Immature natural killer cell (primary cell): ENCODE data around the gene YES1. TPM values are rescaled to one million over a fixed set of nuclear protein-coding genes. Genes with fewer than 3 reads are reported as not detected.

Experiments
- DNase-seq, 3 donors: peaks; one replicate each; pipeline ENCODE4 v3.0.0; 2022; ENCODE audit warnings: mixed read lengths in 1 of 3
- H3K27ac Mint-ChIP-seq, 6 donors: one replicate each; pipeline ENCODE4 v1.8.0; 2020; ENCODE audit warnings: mixed read lengths in 6 of 6, mild to moderate bottlenecking in 5 of 6, inconsistent platforms in 4 of 6, moderate library complexity in 3 of 6
- H3K27me3 Mint-ChIP-seq, 3 donors: one replicate each; pipeline ENCODE4 v1.8.0; 2020 to 2021; ENCODE audit warnings: low read depth in 3 of 3, mild to moderate bottlenecking in 3 of 3, mixed read lengths in 3 of 3, moderate library complexity in 3 of 3, inconsistent platforms in 1 of 3
- H3K36me3 Mint-ChIP-seq, 3 donors: one replicate each; pipeline ENCODE4 v1.8.0; 2020; ENCODE audit warnings: mixed read lengths in 3 of 3, inconsistent platforms in 2 of 3, mild to moderate bottlenecking in 2 of 3
- H3K4me1 Mint-ChIP-seq, 2 donors: one replicate each; pipeline ENCODE4 v1.8.0; 2020; ENCODE audit warnings: inconsistent platforms in 2 of 2, mild to moderate bottlenecking in 2 of 2, mixed read lengths in 2 of 2, moderate library complexity in 1 of 2
- H3K4me3 Mint-ChIP-seq, 5 donors: one replicate each; pipeline ENCODE4 v1.8.0; 2020; ENCODE audit warnings: mild to moderate bottlenecking in 5 of 5, mixed read lengths in 5 of 5, inconsistent platforms in 3 of 5, moderate library complexity in 3 of 5
- H3K9me3 Mint-ChIP-seq, 6 donors: one replicate each; pipeline ENCODE4 v1.8.0; 2020; ENCODE audit warnings: mild to moderate bottlenecking in 6 of 6, mixed read lengths in 6 of 6, inconsistent platforms in 4 of 6, moderate library complexity in 3 of 6
- polyA plus RNA-seq, 3 donors: library from polyadenylated mRNA; unstranded; fragments of 300-500 nt; fragmentation: Illumina TruSeq; gene quantifications; one replicate each; pipeline ENCODE4 v1.2.3, GENCODE V29; 2021

YES1 gene
- polyA plus RNA-seq, 3 donors from 2014 or later = 2.0 to 11.6 (median 7.0) TPM

DNA sequence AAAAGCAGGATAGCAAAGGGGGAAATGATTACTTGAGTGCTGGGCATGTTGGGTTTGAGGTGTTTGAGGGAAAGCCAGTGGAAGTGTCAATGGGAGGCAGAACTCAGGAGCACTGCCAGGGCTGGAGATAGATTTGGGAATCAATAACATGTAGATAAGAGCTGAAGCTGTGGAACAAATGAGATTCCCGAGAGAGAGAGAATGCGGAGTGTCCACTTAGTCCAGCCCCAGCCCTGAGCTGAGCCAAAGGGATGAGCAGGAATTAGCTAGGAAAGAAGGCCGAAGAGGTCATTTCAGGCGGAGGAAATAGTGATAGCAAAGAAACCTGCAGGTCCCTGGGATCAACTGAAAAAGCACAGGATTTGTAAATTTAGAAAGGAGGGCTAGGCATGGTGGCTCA is 21.2 kb upstream of the YES1 start:
- peaks cover 0 to 2% (median 0%) of the 10 kb centered on the region in 6 donors for H3K9me3 Mint-ChIP-seq
- H3K4me3 Mint-ChIP-seq = no peak overlapping the region
- peaks cover 17 to 18% of the 10 kb centered on the region in 2 donors for H3K4me1 Mint-ChIP-seq
- H3K36me3 Mint-ChIP-seq = no peaks in the 10 kb centered on the region
- no peak for DNase-seq
- no peak overlapping the region for H3K27ac Mint-ChIP-seq
- peaks cover 0 to 4% (median 2%) of the 10 kb centered on the region in 3 donors for H3K27me3 Mint-ChIP-seq

DNA sequence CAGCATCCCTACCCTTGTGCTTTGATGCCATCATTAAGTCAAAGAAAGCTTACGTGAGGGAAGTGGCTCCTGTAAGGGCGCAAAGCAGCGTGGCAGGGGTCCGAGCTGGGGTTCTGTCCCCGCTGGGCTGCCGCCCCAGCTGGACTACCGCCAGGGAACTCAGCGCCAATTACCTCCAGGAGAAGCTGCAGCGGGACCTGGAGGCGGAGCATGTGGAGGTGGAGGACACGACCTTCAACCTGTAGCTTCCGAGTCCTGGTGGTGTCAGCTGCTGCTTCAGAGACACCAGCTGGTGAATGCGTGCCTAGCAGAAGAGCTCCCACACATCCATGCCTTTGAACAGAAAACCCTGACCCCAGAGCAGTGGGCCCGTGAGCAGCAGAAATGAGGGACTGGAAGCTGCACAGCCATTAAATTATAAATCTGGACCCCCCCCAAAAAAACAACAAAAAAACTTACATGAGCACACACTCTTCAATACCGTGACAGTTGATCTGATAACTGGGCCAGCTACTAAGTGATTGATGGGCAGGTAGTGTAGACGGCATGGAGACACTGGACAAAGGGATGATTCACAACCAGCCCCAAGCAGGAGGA is 20.1 kb upstream of the YES1 start:
- H3K4me3 Mint-ChIP-seq = no peak overlapping the region
- H3K4me1 Mint-ChIP-seq = peaks cover 17 to 18% of the 10 kb centered on the region in 2 donors
- no peak for DNase-seq
- H3K27ac Mint-ChIP-seq = peak overlapping the region in 1 of 6 donors; percentile 18
- peaks cover 0 to 2% (median 0%) of the 10 kb centered on the region in 6 donors for H3K9me3 Mint-ChIP-seq
- peaks cover 0 to 4% (median 2%) of the 10 kb centered on the region in 3 donors for H3K27me3 Mint-ChIP-seq
- no peaks in the 10 kb centered on the region for H3K36me3 Mint-ChIP-seq

- H3K27me3 Mint-ChIP-seq = peaks cover 0 to 4% (median 2%) of the 10 kb centered on the region in 3 donors
- H3K9me3 Mint-ChIP-seq = peaks cover 0 to 2% (median 0%) of the 10 kb centered on the region in 6 donors
- H3K4me3 Mint-ChIP-seq = peak overlapping the region; percentile 52 to 79 (median 68)
- peak; percentile 42 to 47 (median 46) for DNase-seq
- H3K27ac Mint-ChIP-seq = peak overlapping the region; percentile 71 to 89 (median 81)
- H3K4me1 Mint-ChIP-seq = peaks cover 17 to 18% of the 10 kb centered on the region in 2 donors
- H3K36me3 Mint-ChIP-seq = no peaks in the 10 kb centered on the region
Observed at GRCh38 chr18:830315-830901, 18.4 kb upstream of the YES1 start.

DNA sequence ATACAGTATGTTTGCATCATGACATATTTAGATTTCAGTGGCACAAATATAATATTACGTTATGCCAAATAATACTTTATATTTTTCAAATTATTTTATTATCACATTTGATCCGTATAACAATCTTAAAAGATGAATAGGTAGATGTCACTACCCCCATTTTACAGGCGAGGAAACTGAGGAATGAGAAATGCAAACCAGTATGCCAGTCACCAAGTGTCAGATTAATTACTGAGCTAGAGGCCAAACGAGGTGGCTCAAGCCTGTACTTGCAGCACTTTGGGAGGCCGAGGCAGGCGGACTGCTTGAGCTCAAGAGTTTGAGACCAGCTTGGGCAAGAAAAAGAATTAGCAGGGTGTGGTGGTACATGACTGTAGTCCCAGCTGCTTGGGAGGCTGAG is 17.4 kb upstream of the YES1 start:
- peak overlapping the region in 3 of 6 donors; percentile 21 to 89 (median 48) for H3K27ac Mint-ChIP-seq
- peaks cover 0 to 2% (median 0%) of the 10 kb centered on the region in 6 donors for H3K9me3 Mint-ChIP-seq
- peaks cover 17 to 18% of the 10 kb centered on the region in 2 donors for H3K4me1 Mint-ChIP-seq
- no peak overlapping the region for H3K4me3 Mint-ChIP-seq
- H3K36me3 Mint-ChIP-seq = no peaks in the 10 kb centered on the region
- peaks cover 0 to 4% (median 2%) of the 10 kb centered on the region in 3 donors for H3K27me3 Mint-ChIP-seq
- no peak for DNase-seq

DNA sequence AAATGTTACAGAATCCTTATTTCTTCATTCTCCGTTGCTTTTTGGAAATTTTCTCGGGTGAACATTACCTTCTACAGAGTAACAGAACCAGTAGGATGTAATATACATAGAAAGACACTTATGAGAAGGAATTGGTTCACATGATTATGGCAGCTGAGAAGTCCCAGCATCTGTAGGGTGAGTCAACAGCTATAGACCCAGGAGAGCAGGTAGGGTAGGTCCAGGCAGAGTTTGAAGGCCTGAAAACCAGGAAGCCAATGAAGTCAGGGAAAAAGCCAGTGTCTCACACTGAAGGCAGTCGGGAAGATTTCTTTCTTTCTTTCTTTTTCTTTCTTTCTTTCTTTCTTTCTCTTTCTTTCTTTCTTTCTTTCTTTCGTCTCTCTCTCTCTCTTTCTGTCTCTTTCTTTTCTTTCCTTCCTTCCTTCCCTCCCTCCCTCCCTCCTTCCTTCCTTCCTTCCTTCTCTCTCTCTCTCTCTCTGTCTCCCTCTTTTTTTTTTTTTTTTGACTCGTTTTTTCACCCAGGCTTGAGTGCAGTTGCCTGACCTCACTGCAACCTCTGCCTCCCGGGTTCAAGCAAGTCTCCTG is 15.1 kb upstream of the YES1 start:
- no peaks in the 10 kb centered on the region for H3K36me3 Mint-ChIP-seq
- peaks cover 0 to under 1% (median 0%) of the 10 kb centered on the region in 6 donors for H3K9me3 Mint-ChIP-seq
- H3K4me1 Mint-ChIP-seq = peaks cover 17 to 18% of the 10 kb centered on the region in 2 donors
- DNase-seq = no peak
- H3K4me3 Mint-ChIP-seq = no peak overlapping the region
- H3K27ac Mint-ChIP-seq = peak overlapping the region in 1 of 6 donors; percentile 46
- H3K27me3 Mint-ChIP-seq = peaks cover 0 to 4% (median 0%) of the 10 kb centered on the region in 3 donors

DNA sequence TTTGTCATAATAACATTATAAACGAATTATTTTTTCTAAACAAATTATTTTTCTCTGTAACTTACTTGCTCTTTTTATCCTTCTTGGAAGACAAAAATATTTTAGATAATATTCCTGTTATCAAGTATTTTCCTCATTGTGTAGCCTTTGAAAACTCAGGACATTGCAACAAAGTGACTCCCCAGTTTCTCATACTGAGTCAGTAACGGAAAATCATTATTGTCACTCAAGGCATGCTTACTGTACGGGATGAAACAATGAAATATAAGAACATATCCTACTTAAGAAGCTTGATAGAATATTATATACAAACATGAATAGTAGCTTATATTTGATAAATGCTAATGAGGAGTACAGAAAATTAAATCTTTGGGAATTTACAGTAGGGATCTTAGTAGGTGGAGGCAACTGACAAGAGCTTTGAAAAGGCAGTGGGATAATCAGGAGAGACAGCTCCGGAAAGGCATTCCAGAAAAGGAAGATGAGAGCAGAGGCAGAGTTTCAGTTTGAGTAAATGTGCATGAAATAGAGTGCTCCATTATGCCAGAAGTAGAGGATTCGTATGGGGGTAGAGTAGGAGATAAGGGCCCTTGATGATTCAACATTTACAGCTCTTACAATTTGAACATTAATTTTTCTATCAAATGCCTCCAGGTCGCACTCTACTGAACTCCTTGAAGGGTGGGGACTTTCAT is 14.0 kb upstream of the YES1 start:
- H3K9me3 Mint-ChIP-seq = no peaks in the 10 kb centered on the region
- H3K27me3 Mint-ChIP-seq = peaks cover 0 to 4% (median 0%) of the 10 kb centered on the region in 3 donors
- H3K27ac Mint-ChIP-seq = no peak overlapping the region
- no peaks in the 10 kb centered on the region for H3K36me3 Mint-ChIP-seq
- DNase-seq = no peak
- peaks cover 15 to 16% of the 10 kb centered on the region in 2 donors for H3K4me1 Mint-ChIP-seq
- no peak overlapping the region for H3K4me3 Mint-ChIP-seq

- H3K4me3 Mint-ChIP-seq = no peak overlapping the region
Observed at GRCh38 chr18:824179-824578, 12.1 kb upstream of the YES1 start.

DNA sequence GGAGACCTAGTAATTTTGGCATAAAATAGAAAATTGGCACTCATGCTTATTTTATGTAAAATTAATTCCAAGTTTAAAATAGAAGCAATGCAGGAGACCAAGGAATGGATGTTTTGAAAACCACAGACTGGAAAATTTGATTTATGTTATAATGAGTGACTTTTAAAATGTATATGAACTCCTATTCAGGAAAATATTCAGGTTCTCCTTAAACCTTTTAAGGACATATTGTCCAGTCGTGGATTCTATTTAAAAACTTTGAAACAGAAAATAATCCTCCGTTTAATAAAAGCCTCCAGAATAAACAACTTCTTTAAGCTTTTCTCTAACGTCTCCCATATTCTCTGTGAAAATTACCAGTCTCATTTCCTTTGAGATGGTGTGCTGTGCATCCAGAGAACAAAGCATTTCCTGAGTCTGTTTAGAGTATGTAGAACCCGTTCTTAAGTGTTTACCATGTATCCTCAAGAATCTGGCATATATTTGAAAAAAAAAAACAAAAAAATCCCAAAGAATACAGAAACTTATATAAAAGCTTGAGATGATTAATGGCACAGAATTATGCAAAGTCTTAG is 8.6 kb upstream of the YES1 start:
- DNase-seq = no peak
- H3K4me1 Mint-ChIP-seq = peaks cover 15 to 16% of the 10 kb centered on the region in 2 donors
- H3K9me3 Mint-ChIP-seq = no peaks in the 10 kb centered on the region
- H3K4me3 Mint-ChIP-seq = no peak overlapping the region
- no peaks in the 10 kb centered on the region for H3K36me3 Mint-ChIP-seq
- no peak overlapping the region for H3K27ac Mint-ChIP-seq
- peaks cover 0 to 1% (median 0%) of the 10 kb centered on the region in 3 donors for H3K27me3 Mint-ChIP-seq

More at GRCh38 chr18:824179-824578, 12.1 kb upstream of the YES1 start:
- Mint-ChIP-seq H3K27ac (peak overlapping the region in 1 of 6 donors; percentile 6), H3K27me3 (no peaks in the 10 kb centered on the region), H3K4me1 (no peaks in the 10 kb centered on the region), H3K36me3 (no peaks in the 10 kb centered on the region), H3K9me3 (no peaks in the 10 kb centered on the region)
- no peak for DNase-seq

DNA sequence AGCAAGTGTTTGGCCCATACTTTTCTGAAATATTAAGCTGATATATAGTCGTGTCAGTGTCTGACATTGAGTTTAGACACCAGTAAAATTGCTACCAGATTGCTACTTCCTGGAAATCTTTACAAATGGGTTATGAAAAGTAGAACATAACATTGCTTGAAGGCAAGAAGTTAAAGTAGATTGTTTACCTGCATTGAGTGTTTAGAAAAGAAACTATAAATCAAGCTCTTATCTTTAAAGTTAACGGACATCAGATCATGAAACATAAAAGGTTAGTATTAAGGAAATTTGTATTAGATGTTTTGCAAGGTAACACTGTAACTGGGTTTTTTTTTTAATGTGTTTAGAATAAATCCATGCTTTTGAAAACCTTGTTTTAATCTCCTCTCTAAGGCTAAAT is 4.8 kb upstream of the YES1 start:
- H3K27ac Mint-ChIP-seq = peak overlapping the region; percentile 31 to 99 (median 86)
- DNase-seq = no peak
- H3K4me1 Mint-ChIP-seq = peaks cover 45 to 48% of the 10 kb centered on the region in 2 donors
- no peaks in the 10 kb centered on the region for H3K9me3 Mint-ChIP-seq
- H3K27me3 Mint-ChIP-seq = peaks cover 7 to 11% (median 9%) of the 10 kb centered on the region in 3 donors
- peak overlapping the region in 1 of 5 donors; percentile 34 for H3K4me3 Mint-ChIP-seq
- H3K36me3 Mint-ChIP-seq = no peaks in the 10 kb centered on the region

DNA sequence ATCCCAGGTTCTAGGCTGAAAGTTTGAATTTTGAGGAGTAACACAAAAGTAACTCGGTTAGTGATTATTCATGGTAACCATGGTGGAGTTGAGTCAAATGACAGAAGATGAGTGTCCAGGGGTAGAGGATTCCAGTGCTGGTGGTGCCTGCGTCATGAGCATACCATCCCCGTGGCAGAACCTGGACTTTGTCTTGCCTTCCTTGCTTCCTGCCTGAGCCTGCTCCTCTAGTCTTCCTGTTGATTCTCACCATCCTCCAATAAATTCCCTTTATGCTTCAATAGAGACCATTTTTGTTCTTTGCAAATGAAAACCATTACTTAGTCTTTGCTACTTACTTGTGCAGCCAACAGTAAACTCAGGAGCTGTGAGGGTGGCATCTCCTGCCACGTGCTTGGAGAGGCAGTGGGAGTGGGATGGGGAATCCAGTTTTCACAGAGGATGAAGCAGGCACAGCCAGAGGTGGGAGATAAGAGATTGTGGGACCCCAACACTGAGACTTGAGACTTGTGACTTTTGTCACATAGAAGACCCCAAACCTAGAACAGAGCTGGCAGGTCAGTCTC is 4.1 kb upstream of the YES1 start:
- Mint-ChIP-seq H3K27me3 (peaks cover 12 to 16% (median 13%) of the 10 kb centered on the region in 3 donors), H3K4me3 (peak overlapping the region in 2 of 5 donors; percentile 24 to 34), H3K36me3 (no peaks in the 10 kb centered on the region), H3K4me1 (peaks cover 48 to 51% of the 10 kb centered on the region in 2 donors), H3K27ac (peak overlapping the region; percentile 81 to 99 (median 88)), H3K9me3 (no peaks in the 10 kb centered on the region)
- DNase-seq = no peak

DNA sequence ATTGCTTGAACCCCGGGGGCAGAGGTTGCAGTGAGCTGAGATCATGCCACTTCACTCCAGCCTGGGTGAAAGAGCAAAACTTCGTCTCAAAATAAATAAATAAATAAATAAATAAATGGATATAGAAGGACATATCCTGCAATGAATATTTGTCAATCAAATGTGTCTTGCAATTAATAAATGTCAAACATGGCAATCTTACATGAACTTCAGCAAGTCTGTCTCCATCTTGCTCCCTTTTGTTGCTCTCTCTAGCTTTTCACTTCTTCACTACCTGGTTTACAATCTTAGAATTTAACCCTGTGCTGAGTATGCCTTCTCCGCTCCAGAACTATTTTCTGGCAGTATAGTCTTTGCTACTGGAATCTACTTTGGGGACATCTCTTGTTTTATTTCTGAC is 3.3 kb upstream of the YES1 start:
- Mint-ChIP-seq H3K36me3 (no peaks in the 10 kb centered on the region), H3K9me3 (no peaks in the 10 kb centered on the region), H3K27ac (peak overlapping the region; percentile 81 to 99 (median 92)), H3K4me3 (peak overlapping the region; percentile 21 to 73 (median 51)), H3K4me1 (peaks cover 55 to 59% of the 10 kb centered on the region in 2 donors), H3K27me3 (peaks cover 13 to 22% (median 14%) of the 10 kb centered on the region in 3 donors)
- no peak for DNase-seq

- Mint-ChIP-seq H3K4me3 (peak overlapping the region; percentile 83 to 88 (median 84)), H3K4me1 (peaks cover 63 to 68% of the 10 kb centered on the region in 2 donors), H3K27ac (peak overlapping the region; percentile 97 to 99 (median 98)), H3K27me3 (peaks cover 13 to 31% (median 14%) of the 10 kb centered on the region in 3 donors), H3K36me3 (no peaks in the 10 kb centered on the region), H3K9me3 (no peaks in the 10 kb centered on the region)
- DNase-seq = peak in 2 of 3 donors; percentile 44 to 47
Observed at GRCh38 chr18:814300-815084, 2.5 kb upstream of the YES1 start.
